Neuronal stem cell (in vitro differentiated cells): ENCODE results near the gene DOCK11.
"Not testable (repeated sequence)": the region's sequence is repeated elsewhere in the genome, so short reads cannot be mapped to it uniquely, and the experiment has no call there.

ENCODE experiments used
- DNase-seq: peaks from one replicate; pipeline ENCODE4 v3.0.0-alpha.2; 2013; ENCODE audit warnings: low spot score
- H2AFZ ChIP-seq: one replicate; pipeline ENCODE4 v1.6.1; 2013; ENCODE audit warnings: mild to moderate bottlenecking, low read length, inconsistent platforms
- H2AK5ac ChIP-seq: 2 replicates; pipeline ENCODE4 v1.6.1; 2013; ENCODE audit warnings: low read depth, mild to moderate bottlenecking, inconsistent platforms, low read length, moderate library complexity, mixed read lengths
- H2BK120ac ChIP-seq: 2 replicates; pipeline ENCODE4 v1.6.1; 2013; ENCODE audit warnings: low read depth, mild to moderate bottlenecking, inconsistent platforms, low read length, moderate library complexity, mixed read lengths
- H2BK12ac ChIP-seq: one replicate; pipeline ENCODE4 v1.6.1; 2013; ENCODE audit warnings: low read length, inconsistent platforms
- H2BK15ac ChIP-seq: 2 replicates; pipeline ENCODE4 v1.6.1; 2013; ENCODE audit warnings: mild to moderate bottlenecking, low read length, inconsistent platforms, mixed read lengths
- H2BK5ac ChIP-seq: one replicate; pipeline ENCODE4 v1.6.1; 2013; ENCODE audit warnings: inconsistent platforms, mild to moderate bottlenecking, low read length, moderate library complexity
- H3K14ac ChIP-seq: one replicate; pipeline ENCODE4 v1.6.1; 2013; ENCODE audit warnings: low read length, inconsistent platforms
- H3K18ac ChIP-seq: 2 replicates; pipeline ENCODE4 v1.6.1; 2013; ENCODE audit warnings: low read length, inconsistent platforms
- H3K23ac ChIP-seq: 2 replicates; pipeline ENCODE4 v1.6.1; 2013; ENCODE audit warnings: low read depth, mild to moderate bottlenecking, mixed read lengths, low read length, inconsistent platforms; ENCODE audit not compliant: poor library complexity
- H3K27ac ChIP-seq: replicated peaks from 3 replicates; pipeline ENCODE4 v1.5.1; 2013; ENCODE audit warnings: low read length, inconsistent platforms
- H3K27me3 ChIP-seq, 3 experiments: 2 replicates each; pipeline ENCODE4 v1.6.1; 2013; ENCODE audit warnings: low read length in 3 of 3, mild to moderate bottlenecking in 2 of 3, inconsistent platforms in 1 of 3, low read depth in 1 of 3, mixed read lengths in 1 of 3, moderate library complexity in 1 of 3; ENCODE audit not compliant: control insufficient read depth in 3 of 3, insufficient read depth in 3 of 3
- H3K36me3 ChIP-seq, 2 donors: replicated peaks in 1 of 2; 2 replicates each; pipeline ENCODE4 v1.6.1; 2013; ENCODE audit warnings: low read length in 2 of 2; ENCODE audit not compliant: control insufficient read depth in 2 of 2, insufficient read depth in 2 of 2
- H3K4ac ChIP-seq: 2 replicates; pipeline ENCODE4 v1.6.1; 2013; ENCODE audit warnings: inconsistent platforms, mild to moderate bottlenecking, low read length, moderate library complexity
- H3K4me1 ChIP-seq, 2 donors: 1 replicate in 1 of 2; 2 replicates in 1 of 2; pipeline ENCODE4 v1.6.1; 2013; ENCODE audit warnings: low read length in 2 of 2, low read depth in 1 of 2; ENCODE audit not compliant: control insufficient read depth in 2 of 2, insufficient read depth in 1 of 2
- H3K4me2 ChIP-seq: one replicate; pipeline ENCODE4 v1.6.1; 2013; ENCODE audit warnings: mild to moderate bottlenecking, low read length, inconsistent platforms; ENCODE audit not compliant: insufficient read depth, poor library complexity, severe bottlenecking
- H3K4me3 ChIP-seq, 2 donors: 2 replicates each; pipeline ENCODE4 v1.5.1; 2013; ENCODE audit warnings: low read length in 2 of 2, mild to moderate bottlenecking in 2 of 2, inconsistent platforms in 1 of 2, moderate library complexity in 1 of 2
- H3K79me1 ChIP-seq: one replicate; pipeline ENCODE4 v1.6.1; 2013; ENCODE audit warnings: low read depth, mild to moderate bottlenecking, inconsistent platforms, low read length, moderate library complexity
- H3K9ac ChIP-seq: one replicate; pipeline ENCODE4 v1.6.1; 2013; ENCODE audit warnings: mild to moderate bottlenecking, low read depth, low read length, inconsistent platforms; ENCODE audit not compliant: poor library complexity
- H3K9me3 ChIP-seq, 2 donors: replicated peaks in 1 of 2; 2 replicates each; pipeline versions ENCODE3 to v1.6.1; 2013; ENCODE audit warnings: low read length in 2 of 2, mild to moderate bottlenecking in 2 of 2, inconsistent platforms in 1 of 2, low read depth in 1 of 2, mixed read lengths in 1 of 2, moderate library complexity in 1 of 2; ENCODE audit not compliant: control insufficient read depth in 2 of 2, insufficient read depth in 1 of 2
- H4K8ac ChIP-seq: one replicate; pipeline ENCODE4 v1.6.1; 2013; ENCODE audit warnings: low read depth, mild to moderate bottlenecking, inconsistent platforms, low read length, moderate library complexity
- H4K91ac ChIP-seq: one replicate; pipeline ENCODE4 v1.6.1; 2013; ENCODE audit warnings: low read length, low read depth, mild to moderate bottlenecking, inconsistent platforms; ENCODE audit not compliant: poor library complexity
- WGBS, 2 donors: extraction: QIAGEN DNeasy Blood & Tissue Kit; methylation state at CpG; one replicate each; pipeline ENCODE4 v1.1.7; 2013; ENCODE audit warnings: missing lambda C conversion rate in 2 of 2, mixed read lengths in 1 of 2; ENCODE audit not compliant: insufficient read length in 2 of 2, insufficient replicate concordance in 1 of 2; ENCODE audit errors: extremely low coverage in 2 of 2; 5-methylcytosine and 5-hydroxymethylcytosine counted together

DOCK11 gene

DNA sequence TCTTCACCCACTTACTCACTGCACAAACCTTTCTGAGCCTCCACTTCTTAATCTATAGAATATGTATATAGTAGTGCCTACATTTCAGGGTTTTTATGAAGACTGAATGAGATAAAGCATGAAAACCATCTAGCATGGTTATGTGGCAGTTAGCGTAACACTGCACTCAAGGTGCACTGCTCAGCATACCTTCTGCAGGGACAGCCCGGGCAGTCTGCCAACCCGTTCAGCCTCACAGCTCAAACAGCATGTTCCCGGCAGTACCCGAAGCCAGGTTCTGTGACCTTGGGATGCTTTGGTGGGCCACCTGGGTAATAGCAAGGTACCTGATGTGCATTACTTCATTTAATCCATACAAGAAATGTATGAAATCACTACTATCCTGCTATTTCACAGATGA lies 81.4 kb downstream of the DOCK11 start:
- Histone ChIP-seq H3K4ac (no peak overlapping the region), H3K18ac (no peak overlapping the region), H3K36me3 (no peaks in the 10 kb centered on the region), H3K23ac (no peak overlapping the region), H4K91ac (no peak overlapping the region), H4K8ac (no peak overlapping the region), H2BK5ac (no peak overlapping the region), H3K79me1 (no peaks in the 10 kb centered on the region), H3K27me3 (no peaks in the 10 kb centered on the region), H3K4me2 (no peak overlapping the region), H3K9ac (no peak overlapping the region), H3K4me1 (peaks cover 0 to 2% of the 10 kb centered on the region in 2 donors), H3K4me3 (no peak overlapping the region), H2BK12ac (no peak overlapping the region), H3K14ac (no peak overlapping the region), H2BK120ac (no peak overlapping the region), H2BK15ac (no peak overlapping the region), H3K27ac (no peak overlapping the region), H2AFZ (no peak overlapping the region), H3K9me3 (no peaks in the 10 kb centered on the region), H2AK5ac (no peak overlapping the region)
- DNase-seq: no peak
- no CpG with 5 or more reads among the region's 5 CpGs for WGBS, 2 donors

DNA sequence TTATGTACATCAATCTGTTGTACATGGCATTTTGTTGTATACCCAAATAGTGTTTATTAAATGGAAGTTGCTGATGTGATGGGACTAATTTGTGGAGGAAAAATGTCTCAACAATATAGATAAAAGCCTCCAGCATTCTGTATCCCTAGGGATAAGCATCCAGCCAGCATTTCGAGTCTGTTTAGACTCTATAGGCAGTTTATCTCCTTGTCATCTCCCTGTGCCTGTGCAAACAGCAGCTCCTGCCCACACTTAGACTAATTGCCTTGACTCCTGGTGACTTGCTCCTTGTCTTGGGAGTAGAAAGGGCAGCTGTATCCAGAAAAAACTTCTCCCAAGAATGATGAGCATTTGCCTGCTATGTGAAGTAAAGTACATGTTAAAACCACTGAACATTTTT lies 83.8 kb downstream of the DOCK11 start:
- Histone ChIP-seq H2BK5ac (no peak overlapping the region), H2BK120ac (no peak overlapping the region), H2BK15ac (no peak overlapping the region), H3K18ac (no peak overlapping the region), H3K9me3 (no peaks in the 10 kb centered on the region), H3K4me3 (no peak overlapping the region), H2AK5ac (no peak overlapping the region), H3K79me1 (no peaks in the 10 kb centered on the region), H4K8ac (no peak overlapping the region), H2AFZ (no peak overlapping the region), H2BK12ac (no peak overlapping the region), H3K23ac (no peak overlapping the region), H3K4me2 (no peak overlapping the region), H4K91ac (no peak overlapping the region), H3K27ac (no peak overlapping the region), H3K4me1 (peaks cover 0 to 2% of the 10 kb centered on the region in 2 donors), H3K4ac (no peak overlapping the region), H3K14ac (no peak overlapping the region), H3K9ac (no peak overlapping the region), H3K27me3 (no peaks in the 10 kb centered on the region), H3K36me3 (no peaks in the 10 kb centered on the region)
- no CpG with 5 or more reads among the region's 1 CpG for WGBS, 2 donors
- DNase-seq: no peak

DNA sequence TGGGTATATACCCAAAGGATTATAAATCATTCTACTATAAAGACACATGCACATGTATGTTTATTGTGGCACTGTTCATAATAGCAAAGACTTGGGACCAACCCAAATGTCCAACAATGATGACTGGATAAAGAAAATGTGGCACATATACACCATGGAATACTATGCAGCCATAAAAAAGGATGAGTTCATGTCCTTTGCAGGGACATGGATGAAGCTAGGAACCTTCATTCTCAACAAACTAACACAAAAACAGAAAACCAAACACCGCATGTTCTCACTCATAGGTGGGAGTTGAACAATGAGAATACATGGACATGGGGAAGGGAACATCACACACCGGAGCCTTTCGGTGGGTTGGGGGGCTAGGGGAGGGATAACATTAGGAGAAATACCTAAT lies 87.3 kb downstream of the DOCK11 start:
- not testable (repeated sequence) for H2AFZ ChIP-seq, H2BK15ac ChIP-seq, H3K18ac ChIP-seq, DNase-seq, H2BK12ac ChIP-seq, H2AK5ac ChIP-seq, H3K4me3 ChIP-seq, H3K36me3 ChIP-seq, H3K4me2 ChIP-seq, H2BK5ac ChIP-seq, H3K14ac ChIP-seq, H3K23ac ChIP-seq, H2BK120ac ChIP-seq, H3K9ac ChIP-seq, H3K27me3 ChIP-seq, H3K79me1 ChIP-seq, H3K4me1 ChIP-seq, H4K8ac ChIP-seq, H3K4ac ChIP-seq, H4K91ac ChIP-seq, H3K9me3 ChIP-seq, H3K27ac ChIP-seq
- no CpG with 5 or more reads among the region's 3 CpGs for WGBS, 2 donors

DNA sequence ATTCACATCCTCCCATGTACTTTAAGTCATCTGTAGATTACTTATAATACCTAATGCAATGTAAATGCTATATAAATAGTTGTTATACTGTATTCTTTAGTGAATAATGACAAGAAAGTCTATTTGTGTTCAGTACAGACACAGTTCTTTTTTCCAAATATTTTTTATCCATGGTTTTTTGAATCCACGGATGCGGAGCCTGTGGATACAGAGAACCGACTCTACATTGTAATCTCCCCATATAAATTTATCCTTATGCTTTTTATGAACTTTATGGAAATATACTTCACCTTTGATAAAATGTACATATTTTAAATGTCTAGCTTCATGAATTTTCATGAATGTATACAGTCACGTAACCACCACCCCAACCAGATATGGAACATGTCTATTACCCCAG lies 88.2 kb downstream of the DOCK11 start:
- no peak overlapping the region for H4K8ac ChIP-seq
- no peak overlapping the region for H3K27ac ChIP-seq
- no peak for DNase-seq
- no peak overlapping the region for H3K9ac ChIP-seq
- H2AFZ ChIP-seq: no peak overlapping the region
- H2BK12ac ChIP-seq: no peak overlapping the region
- no peak overlapping the region for H3K18ac ChIP-seq
- H3K36me3 ChIP-seq: peaks cover 2 to 5% of the 10 kb centered on the region in 2 donors
- H2BK15ac ChIP-seq: no peak overlapping the region
- no peak overlapping the region for H3K23ac ChIP-seq
- H3K9me3 ChIP-seq: no peaks in the 10 kb centered on the region
- WGBS, 2 donors: no CpG with 5 or more reads among the region's 4 CpGs
- no peak overlapping the region for H2AK5ac ChIP-seq
- no peak overlapping the region for H3K14ac ChIP-seq
- no peak overlapping the region for H2BK5ac ChIP-seq
- H3K4me3 ChIP-seq: no peak overlapping the region
- no peaks in the 10 kb centered on the region for H3K4me1 ChIP-seq
- H3K4me2 ChIP-seq: no peak overlapping the region
- no peak overlapping the region for H2BK120ac ChIP-seq
- H3K27me3 ChIP-seq: no peaks in the 10 kb centered on the region
- H3K79me1 ChIP-seq: no peaks in the 10 kb centered on the region
- no peak overlapping the region for H4K91ac ChIP-seq
- no peak overlapping the region for H3K4ac ChIP-seq
